GM12878 (cell line): ENCODE data around the gene DNAJC16. TPM values are rescaled to one million over a fixed set of nuclear protein-coding genes. Genes with fewer than 3 reads are reported as not detected.

Experiments
- ATAC-seq: fragments of 200-7000 bp; cut with Tn5 transposase; 3 replicates; pipeline ENCODE4 v1.9.1; 2020; ENCODE audit warnings: mild to moderate bottlenecking, moderate library complexity
- BruUV-seq: library from RNA; stranded (reverse); fragments of 400-500 nt; replicated peaks from 2 replicates; lab custom pipeline; 2021; lab: Mats Ljungman, UMichigan
- CTCF ChIA-PET: fragments of 300-600 bp; sonication (Branson Sonifier 250); formaldehyde crosslinking; extraction: SDS; loops from one replicate; lab custom pipeline; 2021; ENCODE audit warnings: inconsistent platforms; lab: Yijun Ruan, JAX
- POLR2A ChIA-PET: fragments of 350-600 bp; formaldehyde crosslinking; extraction: SDS; loops from one replicate; lab custom pipeline; 2021; ENCODE audit warnings: inconsistent platforms; lab: Charles Lee
- RAD21 ChIA-PET: fragments of 300-600 bp; sonication (Branson Sonifier 250); formaldehyde crosslinking; loops from one replicate; lab custom pipeline; 2023; ENCODE audit warnings: antibody characterized with exemption; ENCODE audit not compliant: unreplicated experiment; lab: Charles Lee
- SMC1A ChIA-PET: fragments of 300-600 bp; sonication (Branson Sonifier 250); formaldehyde crosslinking; loops from one replicate; lab custom pipeline; 2023; ENCODE audit not compliant: unreplicated experiment, uncharacterized antibody; lab: Charles Lee
- DNase-seq: peaks from one replicate; pipeline ENCODE4 v3.0.0-alpha.2; 2011; ENCODE audit warnings: low read depth, low spot score
- FAIRE-seq: peaks from 3 replicates; lab custom pipeline; 2011; peaks lifted over from hg19 to GRCh38; lab: Jason Lieb, UNC
- H2AFZ ChIP-seq: 2 replicates; pipeline ENCODE4 v1.6.0; 2011; ENCODE audit warnings: low read depth, low read length, control low read depth; ENCODE audit not compliant: control insufficient read depth
- H3K27ac ChIP-seq: 2 replicates; pipeline ENCODE4 v1.5.1; 2011; ENCODE audit warnings: control low read depth; ENCODE audit not compliant: control insufficient read depth, insufficient read depth
- H3K27me3 ChIP-seq, 2 experiments: replicated peaks in 1 of 2; 2 replicates each; pipeline versions ENCODE4 v1.6.0 to v1.6.1; 2011; ENCODE audit warnings: low read length in 1 of 2; ENCODE audit not compliant: control insufficient read depth in 2 of 2, insufficient read depth in 2 of 2
- H3K36me3 ChIP-seq, 2 experiments: 2 replicates each; pipeline ENCODE4 v1.5.1; 2011; ENCODE audit warnings: low read length in 1 of 2; ENCODE audit not compliant: control insufficient read depth in 2 of 2, insufficient read depth in 2 of 2
- H3K4me1 ChIP-seq: 2 replicates; pipeline ENCODE4 v1.6.1; 2011; ENCODE audit warnings: mild to moderate bottlenecking, low read length, moderate library complexity, mixed read lengths; ENCODE audit not compliant: control insufficient read depth, insufficient read depth
- H3K4me2 ChIP-seq: 2 replicates; pipeline ENCODE4 v1.6.0; 2011; ENCODE audit warnings: control low read depth; ENCODE audit not compliant: control insufficient read depth, insufficient read depth
- H3K4me3 ChIP-seq: fragments of 200-600 bp; sonication (generic); 2 replicates; pipeline ENCODE4 v1.5.1; 2016
- H3K79me2 ChIP-seq: 2 replicates; pipeline ENCODE4 v1.6.0; 2011; ENCODE audit warnings: low read length; ENCODE audit not compliant: control insufficient read depth, insufficient read depth
- H3K9ac ChIP-seq: 2 replicates; pipeline ENCODE4 v1.8.0; 2011; ENCODE audit warnings: low read length, control low read depth, mixed read lengths; ENCODE audit not compliant: control insufficient read depth, insufficient read depth
- H3K9me3 ChIP-seq: replicated peaks from 3 replicates; pipeline ENCODE4 v1.5.1; 2011; ENCODE audit warnings: mild to moderate bottlenecking, low read length; ENCODE audit not compliant: control insufficient read depth, insufficient read depth
- H4K20me1 ChIP-seq: 2 replicates; pipeline ENCODE4 v1.6.0; 2011; ENCODE audit not compliant: control insufficient read depth, insufficient read depth
- CBX5 ChIP-seq: sonication (generic); IDR thresholded peaks from 2 replicates; pipeline ENCODE4 v1.6.1; 2016; ENCODE audit warnings: low read depth, moderate library complexity, mild to moderate bottlenecking, inconsistent platforms
- CHD2 ChIP-seq: IDR thresholded peaks from 2 replicates; pipeline ENCODE4 v1.6.1; 2011; ENCODE audit warnings: low read depth, low read length, improper control_type of control experiment, borderline replicate concordance
- EED ChIP-seq: sonication (generic); IDR thresholded peaks from 2 replicates; pipeline ENCODE4 v1.6.1; 2016; ENCODE audit warnings: antibody characterized with exemption, low read depth
- MAX ChIP-seq: IDR thresholded peaks from 2 replicates; pipeline ENCODE4 v1.6.1; 2012; ENCODE audit warnings: low read depth, low read length, improper control_type of control experiment
- NFXL1 ChIP-seq: fragments of 450-650 bp; IDR thresholded peaks from 2 replicates; pipeline ENCODE4 v1.6.1; 2017; ENCODE audit warnings: antibody characterized with exemption, mild to moderate bottlenecking, borderline replicate concordance
- PBX3 ChIP-seq: IDR thresholded peaks from 2 replicates; pipeline ENCODE4 v1.6.1; 2011; ENCODE audit warnings: mild to moderate bottlenecking, low read depth, low read length, moderate library complexity; ENCODE audit not compliant: insufficient replicate concordance
- RBBP5 ChIP-seq: fragments of 200-600 bp; sonication (generic); conservative IDR thresholded peaks from 2 replicates; pipeline ENCODE4 v1.6.1; 2016
- SKIL ChIP-seq: fragments of 450-650 bp; IDR thresholded peaks from 2 replicates; pipeline ENCODE4 v1.6.1; 2017; ENCODE audit warnings: mild to moderate bottlenecking, low read depth, inconsistent platforms; ENCODE audit not compliant: poor library complexity, severe bottlenecking
- SMAD1 ChIP-seq: fragments of 450-650 bp; IDR thresholded peaks from 2 replicates; pipeline ENCODE4 v1.6.1; 2018; ENCODE audit warnings: mild to moderate bottlenecking, low read depth; ENCODE audit not compliant: partially characterized antibody
- SP1 ChIP-seq: IDR thresholded peaks from one replicate; pipeline ENCODE4 v1.6.1; 2011; ENCODE audit warnings: low read depth, low read length
- TBL1XR1 ChIP-seq: IDR thresholded peaks from 2 replicates; pipeline ENCODE4 v1.6.1; 2012; ENCODE audit warnings: low read depth, low read length, improper control_type of control experiment
- WRNIP1 ChIP-seq: IDR thresholded peaks from 2 replicates; pipeline ENCODE4 v1.6.1; 2011; ENCODE audit warnings: low read depth, low read length, improper control_type of control experiment, borderline replicate concordance
- ZNF622 ChIP-seq: fragments of 450-650 bp; IDR thresholded peaks from 2 replicates; pipeline ENCODE4 v1.6.1; 2017; ENCODE audit warnings: mild to moderate bottlenecking, inconsistent platforms
- WGBS: methylation state at CpG from one replicate; pipeline ENCODE4 v1.1.6; 2016; ENCODE audit warnings: low lambda C conversion rate; ENCODE audit not compliant: insufficient replicate concordance, insufficient coverage; ENCODE audit errors: missing lambda C conversion rate; 5-methylcytosine and 5-hydroxymethylcytosine counted together
- in situ Hi-C: fragments of 300-500 bp; cut with MboI; formaldehyde crosslinking; loops from 9 replicates; pipeline ENCODE4 v1.14.3; 2018; ENCODE audit warnings: mixed read lengths
- intact Hi-C: fragments of 100-400 bp; cut with micrococcal nuclease; formaldehyde crosslinking; loops from one replicate; pipeline ENCODE4 v1.14.2; 2022; ENCODE audit not compliant: unreplicated experiment
- polyA plus RNA-seq, 11 experiments: library from polyadenylated mRNA; depleted of rRNA in 4 of 11; unstranded in 6 of 11; stranded (reverse) in 5 of 11; fragments of >200 nt; fragmentation: Nextera tagmentation in 4 of 11; fragmentation: Illumina TruSeq in 1 of 11; extraction: Ambion mirVana in 4 of 11; extraction: Trizol in 1 of 11; gene quantifications; 1 replicate in 1 of 11; 2 replicates in 10 of 11; pipeline versions ENCODE4 v1.2.1 to v1.2.3, GENCODE V29; 2011 to 2016; ENCODE audit warnings: inconsistent platforms in 2 of 11, missing spikeins in 2 of 11, low read depth in 1 of 11
- total RNA-seq, 4 experiments: library from RNA; depleted of rRNA in 3 of 4; stranded (reverse); fragments of >200 nt in 3 of 4; fragmentation: Illumina TruSeq in 1 of 4; extraction: Trizol in 1 of 4; gene quantifications; 2 replicates each; pipeline versions ENCODE4 v1.2.1 to v1.2.3, GENCODE V29; 2013 to 2021

DNAJC16 gene
- total and polyA plus RNA-seq, 10 of the 15 experiments (the other 5 are each of a cell fraction or from before 2014, with no cell fraction given), result 2.4 to 12.7 (median 7.8) TPM

GRCh38 chr1:15592285-15592684 lies 65.6 kb downstream of the DNAJC16 start:
- no peak overlapping the region for H3K27ac ChIP-seq
- no peak overlapping the region for H3K4me3 ChIP-seq
- no peak overlapping the region for H3K9ac ChIP-seq
- intact Hi-C loops, result no loop called here
- FAIRE-seq, result no peak
- ATAC-seq, result no peak
- DNase-seq, result no peak
- in situ Hi-C loops, result no loop called here
- 59% methylated on average over 5 of the region's 5 CpGs for WGBS
- H3K79me2 ChIP-seq, result no peaks in the 10 kb centered on the region
- H2AFZ ChIP-seq, result no peak overlapping the region
- no peak for TF ChIP-seq CBX5
- TF ChIP-seq SMAD1, result no peak
- TF ChIP-seq EED, result no peak
- TF ChIP-seq TBL1XR1, result no peak
- no peak for TF ChIP-seq WRNIP1
- no peak for TF ChIP-seq ZNF622
- TF ChIP-seq NFXL1, result no peak
- no peak for TF ChIP-seq PBX3
- no peak for TF ChIP-seq RBBP5
- TF ChIP-seq SKIL, result no peak
- no peak for TF ChIP-seq MAX
- no peak for TF ChIP-seq SP1
- no peak for TF ChIP-seq CHD2
- POLR2A ChIA-PET, result interaction anchor here (0.7 to 1.3 kb wide), 5 partner anchors 12 to 65 kb away, joined by 3 to 4 read pairs (median 3); no protein-coding TSS in a partner anchor
- no peak overlapping the region for H3K4me2 ChIP-seq
- RAD21 ChIA-PET, result interaction anchor here (0.7 to 1.0 kb wide), 2 partner anchors 21 to 149 kb away, joined by 3 to 4 read pairs; no protein-coding TSS in a partner anchor
- H3K36me3 ChIP-seq, result no peaks in the 10 kb centered on the region
- no peaks in the 10 kb centered on the region for H3K27me3 ChIP-seq
- H4K20me1 ChIP-seq, result no peaks in the 10 kb centered on the region
- no TSS peak for BruUV-seq
- no peaks in the 10 kb centered on the region for H3K4me1 ChIP-seq
- H3K9me3 ChIP-seq, result no peaks in the 10 kb centered on the region; the same call in 2 of the 3 replicates
- CTCF ChIA-PET, result interaction anchor here (1.2 to 2.5 kb wide), 3 partner anchors 10 to 149 kb away, joined by 3 to 11 read pairs (median 5); no protein-coding TSS in a partner anchor
- SMC1A ChIA-PET, result interaction anchor here (0.9 to 1.5 kb wide), 7 partner anchors 11 to 105 kb away, joined by 3 to 5 read pairs (median 3); no protein-coding TSS in a partner anchor
